Fibroblast of mammary gland (primary cell): ENCODE measurements around the gene FAM184B.
A peak's percentile ranks its signal among the peaks of the same experiment; 100 is the strongest.

Source experiments
- DNase-seq: peaks from one replicate; pipeline ENCODE4 v3.0.0-alpha.2; 2010; ENCODE audit warnings: low read depth
- H3K4me3 ChIP-seq: 2 replicates; pipeline ENCODE4 v1.5.1; 2011; ENCODE audit warnings: low read depth, mild to moderate bottlenecking, low read length, moderate library complexity; ENCODE audit not compliant: control insufficient read depth
- TF ChIP-seq, protein P1 (sequence below): conservative IDR thresholded peaks from 2 replicates; pipeline ENCODE4 v1.5.1; 2011; ENCODE audit warnings: low read depth, low read length, inconsistent platforms; ENCODE audit not compliant: control insufficient read depth, insufficient read depth

Gene FAM184B

DNA sequence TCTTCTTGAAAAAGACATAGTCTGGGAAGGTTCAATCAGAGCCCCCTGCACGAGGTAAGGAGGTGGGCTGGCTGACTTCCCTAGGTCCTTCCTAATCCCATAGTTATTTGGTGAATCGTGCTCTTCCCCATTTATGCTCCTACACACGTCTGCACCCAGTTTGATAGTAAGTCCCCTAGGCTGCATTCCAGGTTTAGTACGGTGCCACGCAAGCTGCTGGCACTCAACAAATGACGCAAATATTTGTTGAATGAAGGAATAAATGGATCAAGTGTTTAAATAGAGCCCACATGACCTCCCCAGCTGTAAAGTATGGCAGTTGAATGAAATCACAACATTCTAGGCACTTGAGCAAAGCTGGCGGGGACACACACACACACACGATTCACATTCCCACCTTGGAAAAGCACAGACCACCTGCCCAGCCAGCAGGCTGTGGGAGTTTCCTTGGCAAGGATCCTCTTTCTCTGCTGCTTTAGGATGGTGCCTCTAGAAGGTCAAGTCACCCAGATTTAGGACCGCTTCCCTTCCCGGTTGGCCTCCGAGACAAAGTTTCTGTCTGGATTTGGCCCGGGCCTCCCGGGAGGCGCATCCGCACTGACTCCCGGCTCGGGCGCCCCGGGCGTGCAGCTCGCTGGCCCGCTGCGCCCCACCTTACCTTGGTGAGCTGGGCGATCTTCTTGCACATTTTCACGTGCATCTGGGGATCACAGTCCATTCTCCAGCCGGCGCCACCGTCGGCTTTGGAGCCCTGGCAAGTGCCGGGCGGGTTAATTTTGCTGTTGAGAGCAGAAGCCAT is 721 bp downstream of the FAM184B start:
- peak overlapping the region; percentile 12 for H3K4me3 ChIP-seq
- DNase-seq, result no peak
- TF ChIP-seq, protein P1, sequence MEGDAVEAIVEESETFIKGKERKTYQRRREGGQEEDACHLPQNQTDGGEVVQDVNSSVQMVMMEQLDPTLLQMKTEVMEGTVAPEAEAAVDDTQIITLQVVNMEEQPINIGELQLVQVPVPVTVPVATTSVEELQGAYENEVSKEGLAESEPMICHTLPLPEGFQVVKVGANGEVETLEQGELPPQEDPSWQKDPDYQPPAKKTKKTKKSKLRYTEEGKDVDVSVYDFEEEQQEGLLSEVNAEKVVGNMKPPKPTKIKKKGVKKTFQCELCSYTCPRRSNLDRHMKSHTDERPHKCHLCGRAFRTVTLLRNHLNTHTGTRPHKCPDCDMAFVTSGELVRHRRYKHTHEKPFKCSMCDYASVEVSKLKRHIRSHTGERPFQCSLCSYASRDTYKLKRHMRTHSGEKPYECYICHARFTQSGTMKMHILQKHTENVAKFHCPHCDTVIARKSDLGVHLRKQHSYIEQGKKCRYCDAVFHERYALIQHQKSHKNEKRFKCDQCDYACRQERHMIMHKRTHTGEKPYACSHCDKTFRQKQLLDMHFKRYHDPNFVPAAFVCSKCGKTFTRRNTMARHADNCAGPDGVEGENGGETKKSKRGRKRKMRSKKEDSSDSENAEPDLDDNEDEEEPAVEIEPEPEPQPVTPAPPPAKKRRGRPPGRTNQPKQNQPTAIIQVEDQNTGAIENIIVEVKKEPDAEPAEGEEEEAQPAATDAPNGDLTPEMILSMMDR, result no peak

DNA sequence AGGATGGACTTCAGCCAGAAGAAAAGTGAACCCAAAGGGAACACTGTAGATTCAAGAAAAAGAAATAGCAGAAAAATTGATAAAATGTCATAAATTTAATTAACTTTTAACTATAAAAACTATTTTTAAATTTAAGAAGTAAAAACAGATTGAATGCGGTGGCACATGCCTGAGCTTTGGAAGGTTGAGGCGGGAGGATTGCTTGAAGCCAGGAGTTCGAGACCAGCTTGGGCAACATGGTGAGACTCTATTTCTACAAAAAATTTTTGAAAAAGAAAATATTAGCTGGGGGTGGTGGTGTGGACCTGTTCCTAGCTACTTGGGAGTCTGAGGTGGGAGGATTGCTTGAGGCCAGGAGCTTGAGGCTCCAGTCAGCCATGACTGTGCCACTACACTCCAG is 3.0 kb downstream of the FAM184B start:
- no peak overlapping the region for H3K4me3 ChIP-seq
- no peak for DNase-seq
- TF ChIP-seq, protein P1, result no peak

DNA sequence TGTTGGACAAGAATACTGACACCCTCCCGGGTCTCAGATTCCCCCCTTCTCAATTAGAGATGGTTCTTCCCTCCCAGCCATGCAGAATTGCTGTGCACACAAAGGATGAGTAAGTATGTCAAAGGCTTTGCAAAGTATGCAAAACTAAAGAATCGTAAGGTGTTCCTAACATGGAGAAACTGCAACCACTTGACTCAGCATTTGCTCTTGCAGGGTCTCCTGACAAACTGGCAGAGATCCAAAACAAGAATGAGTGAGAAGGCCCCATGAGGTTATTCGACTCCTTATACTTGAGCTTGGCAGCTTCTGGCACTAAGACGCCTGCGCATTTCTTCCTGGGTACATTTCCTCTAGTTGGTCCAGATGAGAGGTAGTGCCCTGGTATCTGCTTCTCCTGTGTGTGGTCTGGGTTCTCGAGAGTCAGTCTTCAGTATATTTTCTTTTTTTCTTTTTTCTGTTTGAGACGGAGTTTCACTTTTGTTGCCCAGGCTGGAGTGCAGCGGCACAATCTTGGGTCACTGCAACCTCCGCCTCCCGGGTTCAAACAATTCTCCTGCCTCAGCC is 8.2 kb downstream of the FAM184B start:
- no peak for DNase-seq
- no peak overlapping the region for H3K4me3 ChIP-seq
- TF ChIP-seq, protein P1, result no peak

DNA sequence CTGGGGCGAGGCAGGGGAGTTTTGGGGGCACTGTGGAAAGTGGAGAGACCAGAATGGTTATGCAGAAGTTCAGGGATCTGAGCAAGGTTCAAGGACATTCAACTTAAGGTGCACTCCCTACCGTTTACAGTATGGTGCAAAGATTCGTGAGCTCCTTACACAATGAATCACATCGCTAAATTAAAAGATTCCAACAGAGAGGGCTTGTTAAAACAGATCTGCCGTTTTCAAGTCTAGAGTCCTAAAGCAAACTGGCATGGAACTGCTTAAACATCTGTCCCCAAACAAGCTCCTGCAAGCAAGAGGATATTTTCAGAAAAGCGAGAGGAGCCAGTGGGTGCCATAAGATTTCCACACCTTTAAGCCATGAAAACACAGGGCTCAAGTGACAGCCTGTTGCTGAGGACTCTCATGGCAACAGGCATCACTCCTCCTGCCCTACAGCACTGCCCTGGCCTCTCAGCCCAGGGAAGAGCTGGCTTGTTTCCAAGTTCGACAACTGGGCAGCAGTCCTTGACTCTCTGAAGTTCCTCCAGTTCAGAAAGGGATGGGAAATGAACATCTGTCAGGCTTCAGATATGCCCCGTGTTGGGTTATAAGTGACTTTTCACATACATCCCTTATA is 10.0 kb downstream of the FAM184B start:
- no peak overlapping the region for H3K4me3 ChIP-seq
- no peak for DNase-seq
- TF ChIP-seq, protein P1, result no peak

DNA sequence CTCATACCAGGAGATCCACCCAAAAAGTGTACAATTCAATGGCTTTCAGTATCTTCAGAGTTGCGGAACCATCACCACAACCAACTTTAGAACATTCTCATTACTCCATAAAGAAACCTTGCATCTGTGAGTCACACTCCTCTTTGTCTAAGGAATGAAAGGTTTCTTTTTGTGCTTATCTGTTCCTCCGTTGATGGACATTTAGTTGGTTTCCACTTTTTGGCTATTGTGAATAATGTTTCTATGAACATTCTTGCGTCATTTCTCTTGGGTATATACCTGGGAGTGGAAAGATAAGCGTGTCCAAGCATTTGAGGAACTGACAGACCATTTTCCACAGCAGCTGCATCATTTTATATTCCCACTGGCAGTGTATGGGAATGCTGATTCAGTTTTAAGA is 10.6 kb downstream of the FAM184B start:
- TF ChIP-seq, protein P1, result no peak
- DNase-seq, result no peak
- no peak overlapping the region for H3K4me3 ChIP-seq

DNA sequence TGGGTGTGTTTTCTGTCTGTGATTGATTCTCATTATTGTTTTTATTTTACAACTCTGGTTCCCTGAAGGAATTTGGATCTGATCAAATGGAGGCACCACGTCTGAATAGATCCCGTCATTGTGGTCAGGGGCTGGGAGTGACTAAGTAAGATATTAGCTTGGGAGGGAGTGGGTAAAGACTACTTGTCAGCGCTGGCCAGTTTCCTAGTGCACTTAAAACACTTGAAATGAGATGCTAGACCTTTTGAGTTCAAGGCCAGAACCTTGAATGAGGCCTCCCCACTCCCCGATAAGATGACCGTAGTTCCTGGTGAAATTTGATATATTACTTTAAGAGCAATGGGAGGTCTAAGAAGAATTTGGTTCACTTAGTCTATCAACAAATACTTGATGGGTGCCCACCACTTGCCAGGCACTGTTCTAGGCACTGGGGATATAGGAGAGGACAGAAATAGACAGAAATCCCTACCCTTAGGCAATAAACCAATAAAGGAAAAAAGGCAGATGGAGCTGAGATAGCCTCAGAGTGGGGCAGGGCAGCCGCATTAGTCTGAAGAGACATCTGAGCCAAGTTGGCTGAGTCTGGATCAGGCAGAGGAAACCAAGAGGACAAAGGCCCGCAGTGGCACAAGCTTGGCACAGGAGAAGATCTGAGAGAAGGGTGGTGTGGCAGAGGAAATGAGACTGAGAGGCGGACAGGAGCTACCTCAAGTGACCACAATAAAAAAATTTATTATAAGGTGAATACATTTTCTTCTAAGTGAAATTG is 11.8 kb downstream of the FAM184B start:
- H3K4me3 ChIP-seq, result no peak overlapping the region
- TF ChIP-seq, protein P1, result no peak
- no peak for DNase-seq
